ENCODE measurements around the gene SLC66A3.

SLC66A3 gene

DNA sequence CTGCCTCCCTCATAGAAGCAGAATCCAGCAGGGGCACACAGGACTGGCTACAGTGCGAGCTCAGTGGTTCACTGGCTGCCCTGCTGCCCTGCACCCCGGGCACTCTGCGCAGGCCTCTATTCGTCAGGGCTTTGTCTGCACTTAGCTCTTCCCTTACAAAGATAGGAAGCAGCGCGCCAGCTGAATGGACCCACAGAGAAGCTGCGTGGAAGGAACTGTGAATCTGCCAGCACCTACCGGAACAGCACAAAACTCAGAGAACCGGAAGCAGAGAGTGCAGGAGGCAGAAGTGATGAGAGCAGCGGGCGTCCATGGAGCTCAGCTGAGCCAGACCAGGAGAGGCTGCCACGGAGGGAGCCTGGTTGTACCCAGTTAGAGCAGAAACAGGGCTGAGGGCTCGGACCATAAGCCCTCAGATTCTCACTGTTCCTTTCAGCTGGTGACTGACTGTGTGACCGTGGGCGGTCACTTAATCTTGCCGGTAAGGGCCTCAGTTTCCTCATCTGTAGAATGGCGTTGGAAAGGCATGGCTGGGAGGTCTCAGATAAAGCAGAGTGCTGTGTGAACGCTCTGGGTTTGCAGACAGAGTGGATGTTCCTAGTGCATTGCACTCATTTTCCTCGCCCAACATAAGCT is 23.1 kb upstream of the SLC66A3 start:
- Histone ChIP-seq H4K20me1 (no peaks in the 10 kb centered on the region), H3K4me3 (peak overlapping the region in 1 of 10 experiments; percentile 53; a peak in 1 of 20 replicates), H3K4me1 (peaks cover 23 to 50% (median 39%) of the 10 kb centered on the region in 10 experiments), H3K9ac (no peak overlapping the region; a peak in 1 of 22 replicates), H3K36me3 (no peaks in the 10 kb centered on the region), H3K27ac (no peak overlapping the region), H3K27me3 (no peaks in the 10 kb centered on the region), H3K9me3 (replicated peaks in 1 of 11) (no peaks in the 10 kb centered on the region), H3K4me2 (peak overlapping the region; percentile 65 to 90 (median 80))
- no peak for TF ChIP-seq Cebpa-rat (IDR thresholded peaks at IDR 0.05)

GRCh38 chr2:11133238-11133935 is 21.9 kb upstream of the SLC66A3 start:
- Histone ChIP-seq H3K9ac (peak overlapping the region in 10 of 11 experiments; percentile 29 to 65 (median 60); a peak in 18 of 22 replicates), H3K4me2 (peak overlapping the region; percentile 65 to 90 (median 80)), H3K36me3 (no peaks in the 10 kb centered on the region), H4K20me1 (no peaks in the 10 kb centered on the region), H3K27me3 (no peaks in the 10 kb centered on the region), H3K4me3 (peak overlapping the region; percentile 7 to 61 (median 42); a peak in 17 of 20 replicates), H3K27ac (peak overlapping the region in 9 of 11 experiments; percentile 2 to 71 (median 35); a peak in 12 of 22 replicates), H3K9me3 (replicated peaks in 1 of 11) (no peaks in the 10 kb centered on the region), H3K4me1 (peaks cover 23 to 50% (median 39%) of the 10 kb centered on the region in 10 experiments)
- no peak for TF ChIP-seq Cebpa-rat (IDR thresholded peaks at IDR 0.05)

GRCh38 chr2:11133936-11134320 is 21.3 kb upstream of the SLC66A3 start:
- TF ChIP-seq Cebpa-rat (IDR thresholded peaks at IDR 0.05): no peak
- no peaks in the 10 kb centered on the region for H4K20me1 ChIP-seq
- peaks cover 23 to 50% (median 39%) of the 10 kb centered on the region in 10 experiments for H3K4me1 ChIP-seq
- no peaks in the 10 kb centered on the region for H3K36me3 ChIP-seq
- H3K9ac ChIP-seq: no peak overlapping the region
- H3K4me3 ChIP-seq: no peak overlapping the region
- no peaks in the 10 kb centered on the region for H3K27me3 ChIP-seq
- no peak overlapping the region for H3K27ac ChIP-seq
- no peaks in the 10 kb centered on the region for H3K9me3 ChIP-seq (replicated peaks in 1 of 11)
- peak overlapping the region in 3 of 11 experiments; percentile 79 to 90 (median 89); a peak in 2 of 22 replicates for H3K4me2 ChIP-seq

DNA sequence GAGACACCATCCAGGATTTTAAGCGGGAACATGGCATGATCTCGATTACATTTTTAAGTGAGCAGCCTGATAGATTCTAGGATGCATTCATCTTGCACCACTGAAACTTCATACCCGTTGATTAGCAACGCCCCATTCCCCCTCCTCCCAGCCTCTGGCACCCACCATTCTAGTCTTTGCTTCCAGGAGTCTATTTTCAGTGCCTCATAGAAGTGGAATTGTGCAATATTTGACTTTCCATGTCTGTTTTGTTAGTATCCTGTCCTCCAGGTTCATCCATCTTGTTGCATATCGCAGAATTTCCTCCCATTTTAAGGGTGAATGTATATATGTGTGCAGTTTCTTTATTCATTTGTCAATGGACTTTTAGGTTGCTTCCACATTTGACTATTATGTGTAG is 20.9 kb upstream of the SLC66A3 start:
- TF ChIP-seq Cebpa-rat (IDR thresholded peaks at IDR 0.05): peak in 2 of 11 experiments; percentile 12 to 60; a peak in 1 of 22 replicates
- no peaks in the 10 kb centered on the region for H4K20me1 ChIP-seq
- no peak overlapping the region for H3K4me2 ChIP-seq
- no peak overlapping the region for H3K9ac ChIP-seq
- no peaks in the 10 kb centered on the region for H3K27me3 ChIP-seq
- no peaks in the 10 kb centered on the region for H3K36me3 ChIP-seq
- no peaks in the 10 kb centered on the region for H3K9me3 ChIP-seq (replicated peaks in 1 of 11)
- no peak overlapping the region for H3K27ac ChIP-seq
- no peak overlapping the region for H3K4me3 ChIP-seq
- peaks cover 23 to 46% (median 39%) of the 10 kb centered on the region in 10 experiments for H3K4me1 ChIP-seq

DNA sequence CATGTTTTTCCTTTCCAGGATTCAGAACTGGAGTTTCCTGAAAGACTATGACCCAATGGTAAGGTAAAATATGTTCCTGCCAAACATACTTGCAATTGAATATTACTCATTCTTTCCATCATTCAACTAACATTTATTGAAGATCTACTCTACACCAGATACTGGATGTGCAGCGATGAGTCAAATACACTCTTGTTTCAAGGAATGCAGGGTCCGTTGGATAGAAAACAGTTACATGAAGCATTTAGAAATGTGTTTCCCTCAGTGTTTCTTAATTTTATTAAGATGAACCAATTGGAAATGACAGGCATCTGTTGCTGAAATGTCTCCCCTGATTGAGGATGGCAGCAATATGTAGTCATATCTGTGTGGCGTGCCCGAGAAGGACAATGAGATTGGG is 14.8 kb upstream of the SLC66A3 start:
- H3K4me2 ChIP-seq: no peak overlapping the region
- no peak overlapping the region for H3K9ac ChIP-seq
- no peaks in the 10 kb centered on the region for H4K20me1 ChIP-seq
- H3K27me3 ChIP-seq: no peaks in the 10 kb centered on the region; a peak in 1 of 22 replicates
- H3K36me3 ChIP-seq: no peaks in the 10 kb centered on the region
- H3K4me1 ChIP-seq: peaks cover 0 to 13% (median 6%) of the 10 kb centered on the region in 10 experiments; a peak in 11 of 20 replicates
- H3K27ac ChIP-seq: no peak overlapping the region
- no peak for TF ChIP-seq Cebpa-rat (IDR thresholded peaks at IDR 0.05)
- H3K9me3 ChIP-seq (replicated peaks in 1 of 11): no peaks in the 10 kb centered on the region
- no peak overlapping the region for H3K4me3 ChIP-seq

DNA sequence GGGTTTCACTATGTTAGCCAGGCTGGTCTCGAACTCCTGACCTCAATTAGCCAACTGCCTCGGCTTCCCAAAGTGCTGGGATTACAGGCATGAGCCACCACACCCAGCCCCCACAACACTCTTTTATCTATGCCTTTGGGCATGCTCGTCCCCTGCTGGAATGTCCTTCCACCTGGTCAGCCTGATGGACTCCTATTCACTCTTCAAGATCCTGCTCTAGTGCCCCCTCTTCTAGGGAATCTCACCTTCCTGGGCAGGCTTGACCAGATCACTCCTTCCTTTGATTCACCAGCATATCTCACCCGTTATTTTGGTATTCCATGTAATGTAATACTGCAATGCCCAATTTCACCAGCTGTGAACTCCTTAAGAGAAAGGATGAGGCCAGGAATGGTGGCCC is 13.9 kb upstream of the SLC66A3 start:
- Histone ChIP-seq H3K4me3 (no peak overlapping the region), H3K4me2 (no peak overlapping the region), H3K4me1 (peaks cover 0 to 20% (median 9%) of the 10 kb centered on the region in 10 experiments; a peak in 11 of 20 replicates), H3K27ac (no peak overlapping the region), H3K27me3 (no peaks in the 10 kb centered on the region; a peak in 1 of 22 replicates), H3K9me3 (replicated peaks in 1 of 11) (no peaks in the 10 kb centered on the region), H3K36me3 (no peaks in the 10 kb centered on the region), H3K9ac (no peak overlapping the region), H4K20me1 (no peaks in the 10 kb centered on the region)
- TF ChIP-seq Cebpa-rat (IDR thresholded peaks at IDR 0.05): no peak

DNA sequence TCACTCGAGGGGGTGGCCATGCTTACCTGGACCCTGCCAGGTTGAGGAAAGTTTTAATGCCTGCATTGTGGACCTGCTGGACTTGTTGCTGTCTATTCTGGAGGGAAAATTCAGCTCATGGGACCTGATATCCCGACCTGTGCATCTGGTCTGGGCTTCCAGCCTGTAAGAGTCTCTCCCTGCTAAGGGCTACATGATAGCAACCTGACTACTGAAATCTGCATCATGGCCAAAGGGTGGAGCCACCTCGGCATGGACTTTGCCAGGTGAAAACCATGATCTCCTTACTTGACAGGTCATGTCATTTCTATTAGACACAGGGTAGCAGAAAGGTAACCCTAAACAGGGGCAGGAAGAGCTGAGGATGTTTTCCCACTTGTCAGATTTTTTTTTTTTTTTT is 12.9 kb upstream of the SLC66A3 start:
- no peak overlapping the region for H3K9ac ChIP-seq
- TF ChIP-seq Cebpa-rat (IDR thresholded peaks at IDR 0.05): no peak
- H3K4me1 ChIP-seq: peaks cover 0 to 20% (median 9%) of the 10 kb centered on the region in 10 experiments; a peak in 11 of 20 replicates
- no peak overlapping the region for H3K27ac ChIP-seq
- H3K4me2 ChIP-seq: no peak overlapping the region
- no peak overlapping the region for H3K4me3 ChIP-seq
- no peaks in the 10 kb centered on the region for H3K36me3 ChIP-seq
- H4K20me1 ChIP-seq: no peaks in the 10 kb centered on the region
- H3K27me3 ChIP-seq: no peaks in the 10 kb centered on the region; a peak in 1 of 22 replicates
- peaks cover 0 to 4% (median 0%) of the 10 kb centered on the region in 11 experiments; a peak in 4 of 22 replicates for H3K9me3 ChIP-seq (replicated peaks in 1 of 11)

DNA sequence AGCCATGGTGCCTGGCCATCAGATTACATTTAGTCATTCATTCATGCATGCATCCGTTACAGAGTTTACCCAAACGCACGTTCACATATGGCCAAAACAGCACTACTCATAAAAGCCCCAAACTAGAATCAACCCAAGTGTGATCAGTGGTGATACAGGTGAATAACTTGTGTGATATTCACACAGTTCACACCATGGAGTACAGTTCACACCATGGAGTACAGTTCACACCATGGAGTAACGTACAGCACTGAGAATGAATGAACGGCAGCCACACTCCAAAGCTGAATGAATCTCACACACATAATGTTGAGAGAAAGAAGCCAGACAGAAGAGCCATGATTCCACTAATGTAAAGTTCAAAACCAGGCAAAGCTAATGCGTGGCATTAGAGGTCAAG is 12.3 kb upstream of the SLC66A3 start:
- Histone ChIP-seq H3K4me2 (no peak overlapping the region), H3K27ac (no peak overlapping the region), H3K36me3 (no peaks in the 10 kb centered on the region), H3K9ac (no peak overlapping the region), H3K4me1 (peaks cover 0 to 20% (median 9%) of the 10 kb centered on the region in 10 experiments; a peak in 11 of 20 replicates), H4K20me1 (no peaks in the 10 kb centered on the region), H3K27me3 (no peaks in the 10 kb centered on the region; a peak in 1 of 22 replicates), H3K4me3 (no peak overlapping the region), H3K9me3 (replicated peaks in 1 of 11) (peaks cover 0 to 7% (median 0%) of the 10 kb centered on the region in 11 experiments; a peak in 4 of 22 replicates)
- no peak for TF ChIP-seq Cebpa-rat (IDR thresholded peaks at IDR 0.05)

DNA sequence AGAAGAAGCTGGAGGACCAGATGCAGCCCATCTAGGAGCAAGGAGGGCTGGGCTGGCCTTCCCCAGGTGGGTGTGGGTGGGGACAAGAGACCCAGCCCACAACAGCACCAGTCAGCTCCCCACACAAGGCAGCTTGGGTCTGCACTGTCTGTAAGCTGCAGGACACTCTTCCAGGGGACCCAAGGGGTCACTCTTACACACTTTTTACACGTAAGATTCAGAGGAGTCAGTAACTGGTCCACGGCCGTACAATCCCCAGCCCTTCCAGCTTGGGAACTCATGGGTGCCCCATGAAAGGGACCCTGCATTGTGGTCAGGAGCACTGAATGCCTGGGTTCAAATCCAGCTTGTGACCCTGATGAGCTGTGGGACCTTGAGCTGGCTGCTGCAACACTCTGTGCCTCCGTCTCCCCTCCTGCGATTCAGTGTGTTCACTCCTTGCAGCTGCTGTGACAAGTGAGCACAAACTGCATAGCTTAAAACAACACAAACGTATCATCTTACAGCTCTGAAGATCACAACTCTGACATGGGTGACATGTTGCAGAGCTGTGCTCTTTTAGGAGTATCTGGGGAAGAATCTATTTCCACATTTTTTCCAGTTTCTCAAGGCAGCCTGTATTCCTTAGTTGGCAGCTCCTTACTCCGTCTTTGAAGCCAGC is 11.1 kb upstream of the SLC66A3 start:
- no peaks in the 10 kb centered on the region for H3K36me3 ChIP-seq
- no peaks in the 10 kb centered on the region for H4K20me1 ChIP-seq
- H3K9ac ChIP-seq: no peak overlapping the region
- no peak for TF ChIP-seq Cebpa-rat (IDR thresholded peaks at IDR 0.05)
- H3K4me2 ChIP-seq: peak overlapping the region in 2 of 11 experiments; percentile 34 to 39; a peak in 1 of 22 replicates
- H3K4me3 ChIP-seq: no peak overlapping the region
- H3K4me1 ChIP-seq: peaks cover 0 to 20% (median 9%) of the 10 kb centered on the region in 10 experiments; a peak in 11 of 20 replicates
- H3K27me3 ChIP-seq: no peaks in the 10 kb centered on the region; a peak in 1 of 22 replicates
- peaks cover 0 to 7% (median 0%) of the 10 kb centered on the region in 11 experiments; a peak in 4 of 22 replicates for H3K9me3 ChIP-seq (replicated peaks in 1 of 11)
- H3K27ac ChIP-seq: no peak overlapping the region
